Measurements from ENCODE around the gene QDPR.
"Not testable (repeated sequence)": the region's sequence is repeated elsewhere in the genome, so short reads cannot be mapped to it uniquely, and the experiment has no call there.

The QDPR gene

DNA sequence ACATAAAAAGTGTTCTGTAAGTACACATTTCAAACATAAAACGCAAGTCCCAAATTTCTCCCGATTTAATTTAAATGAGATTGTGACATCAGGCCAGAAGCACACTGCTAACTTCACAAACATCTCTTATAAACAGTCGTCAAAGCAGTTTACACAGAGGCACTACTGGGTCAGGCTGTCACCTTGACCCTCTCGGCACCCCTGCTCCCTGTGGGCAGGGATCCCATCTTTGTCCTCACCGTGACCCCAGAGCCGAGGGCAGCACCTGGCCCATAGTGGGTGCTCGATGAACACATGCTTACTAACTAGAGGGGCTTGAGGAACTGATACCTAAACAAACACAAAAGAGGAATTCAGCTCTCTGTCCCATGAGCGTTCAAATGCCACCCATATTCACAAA lies 22.2 kb downstream of the QDPR start:
- no peak for DNase-seq

- DNase-seq = no peak
Measured at GRCh38 chr4:17489123-17489522, 22.8 kb downstream of the QDPR start.

GRCh38 chr4:17482716-17483115 lies 29.2 kb downstream of the QDPR start:
- DNase-seq = no peak

- no peak for DNase-seq
Measured at GRCh38 chr4:17480955-17481354, 30.9 kb downstream of the QDPR start.

DNA sequence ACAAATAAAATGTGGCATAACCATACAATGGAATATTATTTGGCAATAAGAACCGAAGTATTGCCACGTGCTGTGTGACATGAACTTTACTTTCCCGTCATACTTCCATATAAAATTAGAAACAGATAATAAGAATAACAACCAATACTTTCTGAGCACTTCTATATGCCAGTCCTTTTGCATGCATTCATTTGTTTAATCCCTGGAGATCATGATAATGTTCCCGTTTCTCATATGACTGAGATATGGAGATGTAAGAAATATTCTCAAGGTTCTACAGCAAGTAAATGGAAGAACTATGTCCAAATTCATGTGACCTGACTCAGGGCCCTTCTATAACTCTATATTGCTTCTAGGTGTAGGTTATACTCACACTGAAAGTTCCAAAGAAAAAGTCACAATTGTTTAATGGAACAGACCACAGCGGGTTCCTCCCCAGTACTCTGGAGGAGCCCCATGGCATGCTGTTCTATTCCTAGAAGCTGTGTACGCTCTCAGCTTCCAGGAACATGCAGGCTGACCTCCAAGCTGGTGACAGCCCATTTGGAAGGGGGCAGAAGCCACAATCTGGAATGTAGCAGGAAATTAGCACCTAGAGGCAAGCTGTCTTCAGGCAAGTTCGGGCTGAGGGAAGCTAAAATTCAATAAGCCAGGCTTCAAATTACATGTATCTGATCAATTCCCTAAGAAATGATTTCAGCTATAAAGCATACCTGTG lies 31.5 kb downstream of the QDPR start:
- DNase-seq = no peak

GRCh38 chr4:17477774-17478472 lies 34.0 kb downstream of the QDPR start:
- no peak for DNase-seq

DNA sequence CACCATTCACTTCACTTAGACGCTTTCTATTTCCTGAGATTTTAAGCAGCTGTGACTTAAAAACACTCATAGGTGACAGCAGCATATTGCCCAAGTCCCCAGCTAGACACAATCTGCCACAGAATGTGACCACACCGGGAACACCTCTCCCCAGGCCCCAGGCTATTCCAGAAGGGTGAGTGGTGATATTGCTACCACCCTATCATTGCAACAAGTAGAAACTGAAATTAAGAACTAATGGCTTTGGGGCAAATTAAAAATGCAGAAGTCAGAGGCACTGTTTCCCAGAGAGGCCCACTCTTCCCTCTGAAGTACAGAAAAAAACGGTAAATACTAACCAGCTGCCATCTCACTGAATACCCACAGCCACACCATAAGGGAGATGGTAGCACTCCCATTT lies 35.0 kb downstream of the QDPR start:
- DNase-seq = no peak

- no peak for DNase-seq
Measured at GRCh38 chr4:17475481-17475880, 36.4 kb downstream of the QDPR start.

- DNase-seq = no peak
Measured at GRCh38 chr4:17469931-17470674, 41.8 kb downstream of the QDPR start.

DNA sequence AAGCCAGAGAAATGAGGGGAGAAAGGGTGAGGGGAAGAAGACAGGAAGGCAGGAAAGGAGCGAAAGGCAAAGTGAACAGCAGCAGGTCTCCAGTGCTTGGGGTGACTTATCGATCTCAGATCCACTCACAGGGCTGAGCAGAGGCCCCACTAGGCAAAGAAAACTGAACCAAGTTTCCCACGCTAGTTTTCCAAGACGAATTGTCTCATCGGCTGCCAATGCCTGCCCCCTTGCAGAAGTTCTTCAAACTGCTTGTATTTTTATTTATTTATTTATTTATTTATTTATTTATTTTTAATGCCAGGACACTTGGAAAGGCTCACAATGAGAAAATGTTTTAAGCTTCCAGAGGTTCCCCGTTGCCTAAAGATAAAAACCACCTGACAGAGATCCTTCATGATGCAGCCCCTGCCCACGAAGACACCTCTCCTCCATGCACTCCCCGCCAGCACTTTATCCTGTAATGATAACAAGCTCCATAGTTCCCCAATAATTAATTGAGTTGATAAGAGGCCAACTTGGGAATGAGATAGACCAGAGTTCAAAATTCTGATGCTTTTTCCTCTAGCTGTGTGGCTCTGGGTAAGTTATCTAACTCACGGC lies 43.2 kb downstream of the QDPR start:
- no peak for DNase-seq

- no peak for DNase-seq
Measured at GRCh38 chr4:17463606-17464005, 48.3 kb downstream of the QDPR start.

- DNase-seq = no peak
Measured at GRCh38 chr4:17450269-17450804, 61.6 kb downstream of the QDPR start.

DNA sequence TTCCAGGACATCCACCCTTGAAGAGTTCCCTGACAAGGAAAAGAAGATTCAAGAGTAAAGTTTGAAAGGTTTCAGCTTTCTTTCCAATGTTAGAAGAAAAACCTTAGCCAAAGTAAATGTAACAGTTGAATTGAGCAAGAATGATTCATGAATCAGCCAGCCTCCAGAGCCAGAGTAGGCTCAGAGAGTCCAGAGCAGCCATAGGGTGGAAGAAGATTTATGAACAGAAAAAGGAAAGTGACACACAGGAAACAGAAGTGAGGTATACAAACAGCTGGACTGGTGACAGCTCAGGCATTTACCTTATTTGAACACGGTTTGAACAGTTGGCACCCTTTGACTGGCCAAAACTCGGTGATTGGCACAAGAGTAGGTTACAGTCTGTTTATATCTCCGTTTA lies 63.2 kb downstream of the QDPR start:
- DNase-seq = no peak

GRCh38 chr4:17447675-17448298 lies 64.1 kb downstream of the QDPR start:
- DNase-seq = peak; percentile 15

DNA sequence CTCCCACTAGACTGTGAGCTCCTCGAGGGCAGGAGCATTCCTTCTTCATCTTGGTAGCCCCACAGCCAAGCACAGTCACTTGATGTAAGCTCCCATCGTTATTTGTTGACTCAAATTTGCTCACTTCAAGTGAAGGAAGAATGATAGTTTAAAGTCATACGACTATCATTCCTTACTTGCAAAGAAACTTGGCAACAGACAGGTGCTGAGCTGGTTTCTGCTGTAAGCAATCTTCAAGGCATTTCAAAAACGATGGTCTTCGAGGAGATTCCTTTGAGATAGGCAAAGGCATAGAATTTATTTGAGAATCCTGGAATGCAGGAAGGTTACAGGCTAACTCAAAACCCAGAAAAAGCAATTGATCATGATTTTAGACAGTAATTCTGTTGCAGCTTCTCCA lies 64.8 kb downstream of the QDPR start:
- no peak for DNase-seq

- not testable (repeated sequence) for DNase-seq
Measured at GRCh38 chr4:17442477-17442876, 69.4 kb downstream of the QDPR start.

DNA sequence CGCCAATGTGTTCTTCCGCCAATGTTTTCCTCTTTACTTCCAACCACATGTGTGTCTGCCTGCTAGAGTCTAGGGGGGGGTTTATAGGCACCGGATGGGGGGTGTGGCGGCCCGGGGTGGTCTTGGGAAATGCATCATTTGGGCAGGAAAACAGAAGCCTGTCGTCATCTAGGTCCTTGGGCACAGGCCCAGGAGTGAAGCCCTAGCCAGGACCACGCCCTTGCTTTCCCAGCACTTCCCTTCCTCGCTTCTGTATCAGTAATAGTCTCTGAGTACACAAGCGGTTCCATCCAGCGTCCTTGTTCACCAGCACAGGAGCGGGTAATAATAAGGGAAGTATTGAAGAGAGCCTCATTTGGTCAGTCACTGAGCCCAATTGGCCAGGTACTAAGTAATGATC lies 74.5 kb downstream of the QDPR start:
- no peak for DNase-seq

GRCh38 chr4:17436750-17437090 lies 75.2 kb downstream of the QDPR start:
- DNase-seq = no peak

All from activated CD4-positive, alpha-beta T cell treated with anti-CD3 and anti-CD28 coated beads for 1 hour (primary cell).